Breast epithelium (tissue), 4 donors: ENCODE data around the gene MBP. TPM values are rescaled to one million over a fixed set of nuclear protein-coding genes. Genes with fewer than 3 reads are reported as not detected.

Experiments used
- DNase-seq, 2 donors: peaks; one replicate each; pipeline ENCODE4 v3.0.0-alpha.2; 2019; ENCODE audit warnings: low spot score in 2 of 2
- H3K27ac ChIP-seq, 2 donors: fragments of 200-600 bp; sonication (generic) in 1 of 2; one replicate each; pipeline ENCODE4 v1.5.1; 2016 to 2019; ENCODE audit warnings: mild to moderate bottlenecking in 1 of 2
- H3K27me3 ChIP-seq, 2 donors: fragments of 200-600 bp; sonication (generic) in 1 of 2; one replicate each; pipeline versions ENCODE4 v1.5.1 to v1.6.0; 2017 to 2019; ENCODE audit warnings: control low read depth in 1 of 2, mild to moderate bottlenecking in 1 of 2
- H3K36me3 ChIP-seq: fragments of 200-600 bp; one replicate; pipeline ENCODE4 v1.5.1; 2019
- H3K4me1 ChIP-seq, 2 donors: fragments of 200-600 bp; sonication (generic); one replicate each; pipeline ENCODE4 v1.5.1; 2016 to 2019; ENCODE audit warnings: control low read depth in 1 of 2
- H3K4me3 ChIP-seq, 3 donors: fragments of 200-600 bp; sonication (generic); 1 replicate in 2 of 3; 2 replicates in 1 of 3; pipeline ENCODE4 v1.5.1; 2016 to 2019; ENCODE audit warnings: mild to moderate bottlenecking in 3 of 3, moderate library complexity in 2 of 3
- H3K9me3 ChIP-seq, 2 donors: fragments of 200-600 bp; sonication (generic) in 1 of 2; one replicate each; pipeline ENCODE4 v1.5.1; 2016 to 2019; ENCODE audit warnings: control low read depth in 1 of 2
- POLR2A ChIP-seq: fragments of 450-650 bp; IDR thresholded peaks from one replicate; pipeline ENCODE4 v1.6.1; 2016; ENCODE audit warnings: antibody characterized with exemption, mild to moderate bottlenecking, moderate library complexity
- POLR2AphosphoS5 ChIP-seq, 3 donors: sonication (generic); formaldehyde crosslinking; IDR thresholded peaks; one replicate each; pipeline ENCODE4 v1.6.1; 2017; ENCODE audit warnings: antibody characterized with exemption in 3 of 3
- intact Hi-C: fragments of 100-400 bp; cut with DNase I; formaldehyde crosslinking; loops from one replicate; pipeline ENCODE4 v1.15.1; 2023; ENCODE audit warnings: low total_unique reads
- total RNA-seq, 3 donors: library from RNA; depleted of rRNA; stranded (reverse); fragments of >200 nt; gene quantifications; one replicate each; pipeline ENCODE4 v1.1.0, GENCODE V29; 2016
- TF ChIP-seq, protein P1 (sequence below), 3 donors: fragments of 450-650 bp; IDR thresholded peaks; one replicate each; pipeline ENCODE4 v1.5.1; 2016 to 2017; ENCODE audit warnings: antibody characterized with exemption in 3 of 3, mild to moderate bottlenecking in 3 of 3, moderate library complexity in 3 of 3

Gene MBP
- total RNA-seq, 3 donors from 2014 or later: 27.2 to 46.2 (median 32.4) TPM

DNA sequence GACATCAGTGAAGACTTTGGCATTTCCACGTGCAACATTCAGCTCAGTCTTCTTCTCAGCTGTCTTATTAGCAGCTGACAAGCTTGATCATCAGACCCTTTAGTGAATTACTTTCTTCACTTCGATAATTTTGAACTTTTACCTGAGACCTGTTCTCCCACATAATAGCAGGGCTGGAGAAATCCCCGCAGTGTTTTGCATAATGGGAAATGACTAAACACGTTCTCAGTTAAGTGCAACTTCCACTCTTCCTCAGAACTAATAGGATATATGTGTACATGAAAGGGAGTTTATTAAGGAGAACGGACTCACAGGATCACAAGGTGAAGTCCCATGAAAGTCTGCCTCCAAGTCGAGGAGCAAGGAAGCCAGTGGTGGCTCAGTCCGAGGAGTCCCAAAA is 28.8 kb upstream of the MBP start:
- TF ChIP-seq POLR2A (no peak), POLR2AphosphoS5 (IDR thresholded peaks at IDR 0.05) (no peak)
- TF ChIP-seq, protein P1, sequence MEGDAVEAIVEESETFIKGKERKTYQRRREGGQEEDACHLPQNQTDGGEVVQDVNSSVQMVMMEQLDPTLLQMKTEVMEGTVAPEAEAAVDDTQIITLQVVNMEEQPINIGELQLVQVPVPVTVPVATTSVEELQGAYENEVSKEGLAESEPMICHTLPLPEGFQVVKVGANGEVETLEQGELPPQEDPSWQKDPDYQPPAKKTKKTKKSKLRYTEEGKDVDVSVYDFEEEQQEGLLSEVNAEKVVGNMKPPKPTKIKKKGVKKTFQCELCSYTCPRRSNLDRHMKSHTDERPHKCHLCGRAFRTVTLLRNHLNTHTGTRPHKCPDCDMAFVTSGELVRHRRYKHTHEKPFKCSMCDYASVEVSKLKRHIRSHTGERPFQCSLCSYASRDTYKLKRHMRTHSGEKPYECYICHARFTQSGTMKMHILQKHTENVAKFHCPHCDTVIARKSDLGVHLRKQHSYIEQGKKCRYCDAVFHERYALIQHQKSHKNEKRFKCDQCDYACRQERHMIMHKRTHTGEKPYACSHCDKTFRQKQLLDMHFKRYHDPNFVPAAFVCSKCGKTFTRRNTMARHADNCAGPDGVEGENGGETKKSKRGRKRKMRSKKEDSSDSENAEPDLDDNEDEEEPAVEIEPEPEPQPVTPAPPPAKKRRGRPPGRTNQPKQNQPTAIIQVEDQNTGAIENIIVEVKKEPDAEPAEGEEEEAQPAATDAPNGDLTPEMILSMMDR (IDR thresholded peaks at IDR 0.05): no peak

DNA sequence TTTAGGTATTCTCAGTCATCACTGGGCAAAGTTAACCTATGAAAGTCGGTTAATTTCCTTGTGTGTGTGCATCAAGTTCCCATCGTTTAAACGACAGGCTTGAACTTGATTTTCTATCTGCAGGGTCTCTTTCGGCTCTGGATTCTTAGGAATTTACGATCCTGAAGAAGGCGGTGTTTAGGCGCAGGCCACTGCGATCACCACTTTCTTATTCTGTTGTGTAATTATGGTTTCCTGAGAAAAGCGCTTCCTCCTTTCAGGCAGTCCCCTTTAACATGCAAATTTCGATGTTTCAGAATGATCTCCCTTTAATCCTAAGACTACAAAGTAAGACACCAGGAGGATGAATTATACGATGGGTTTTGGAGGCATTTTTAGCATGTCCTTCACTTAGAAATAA is 27.9 kb upstream of the MBP start:
- TF ChIP-seq, protein P1 (IDR thresholded peaks at IDR 0.05): no peak
- TF ChIP-seq POLR2AphosphoS5 (IDR thresholded peaks at IDR 0.05) (no peak), POLR2A (no peak)
- H3K27ac ChIP-seq: no peak overlapping the region

More for the DNA sequence above, 28.8 kb upstream of the MBP start:
- intact Hi-C loops: no loop called here
- Histone ChIP-seq H3K27me3 (peaks cover 0 to 6% of the 10 kb centered on the region in 2 donors), H3K27ac (no peak overlapping the region), H3K4me3 (no peak overlapping the region), H3K9me3 (no peaks in the 10 kb centered on the region), H3K4me1 (no peaks in the 10 kb centered on the region), H3K36me3 (no peaks in the 10 kb centered on the region)
- no peak for DNase-seq

DNA sequence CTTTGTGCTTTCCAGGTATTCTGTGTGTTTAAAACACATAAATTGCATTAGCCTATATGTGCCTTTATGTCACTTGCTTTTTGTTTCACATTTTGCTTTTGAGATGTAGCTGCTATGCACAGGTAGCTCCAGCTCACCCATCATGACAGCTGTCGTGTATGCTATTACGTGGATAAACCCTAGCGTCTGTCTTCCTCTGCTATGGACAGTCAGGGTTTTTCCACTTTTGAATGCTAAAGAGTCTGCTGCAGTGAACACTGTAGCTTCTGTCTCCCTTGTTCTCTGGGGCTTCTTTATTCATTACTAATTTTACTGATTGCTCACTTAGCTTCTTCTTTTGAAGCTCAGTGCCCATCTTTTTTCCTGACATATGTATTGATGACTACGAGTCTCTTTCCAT is 24.7 kb upstream of the MBP start:
- intact Hi-C loops: no loop called here
- Histone ChIP-seq H3K9me3 (no peaks in the 10 kb centered on the region), H3K4me1 (no peaks in the 10 kb centered on the region), H3K36me3 (no peaks in the 10 kb centered on the region), H3K27me3 (no peaks in the 10 kb centered on the region), H3K27ac (no peak overlapping the region), H3K4me3 (no peak overlapping the region)
- no peak for DNase-seq
- no peak for TF ChIP-seq POLR2AphosphoS5 (IDR thresholded peaks at IDR 0.05)
- TF ChIP-seq, protein P1 (IDR thresholded peaks at IDR 0.05): no peak
- TF ChIP-seq POLR2A: no peak

More for the DNA sequence above, 27.9 kb upstream of the MBP start:
- Histone ChIP-seq H3K27me3 (peaks cover 0 to 4% of the 10 kb centered on the region in 2 donors), H3K4me3 (no peak overlapping the region), H3K4me1 (no peaks in the 10 kb centered on the region), H3K36me3 (no peaks in the 10 kb centered on the region), H3K9me3 (no peaks in the 10 kb centered on the region)
- intact Hi-C loops: no loop called here
- no peak for DNase-seq

DNA sequence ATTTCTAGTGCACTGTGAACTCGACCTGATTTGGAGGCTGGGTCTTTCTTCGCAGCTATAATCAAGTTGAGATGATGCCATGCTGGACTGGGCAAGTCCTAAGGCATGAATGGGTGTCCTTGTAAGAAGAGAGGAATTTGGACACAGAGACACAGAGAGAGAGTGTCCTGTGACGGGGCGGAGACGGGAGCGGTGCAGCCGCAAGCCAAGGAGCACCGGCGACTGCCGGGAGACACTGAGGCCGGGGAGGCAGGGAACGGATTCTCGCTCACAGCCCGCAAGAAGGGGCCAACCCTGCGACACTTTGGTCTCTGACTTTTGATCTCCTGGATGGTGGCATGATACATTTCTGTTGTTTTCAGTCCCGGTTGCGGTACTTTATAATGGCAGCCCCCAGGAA is 22.4 kb upstream of the MBP start:
- intact Hi-C loops: no loop called here
- no peak for DNase-seq
- Histone ChIP-seq H3K9me3 (no peaks in the 10 kb centered on the region), H3K27ac (no peak overlapping the region), H3K4me1 (no peaks in the 10 kb centered on the region), H3K4me3 (no peak overlapping the region), H3K27me3 (no peaks in the 10 kb centered on the region), H3K36me3 (no peaks in the 10 kb centered on the region)
- TF ChIP-seq POLR2AphosphoS5 (IDR thresholded peaks at IDR 0.05): no peak
- TF ChIP-seq, protein P1 (IDR thresholded peaks at IDR 0.05): no peak
- no peak for TF ChIP-seq POLR2A

DNA sequence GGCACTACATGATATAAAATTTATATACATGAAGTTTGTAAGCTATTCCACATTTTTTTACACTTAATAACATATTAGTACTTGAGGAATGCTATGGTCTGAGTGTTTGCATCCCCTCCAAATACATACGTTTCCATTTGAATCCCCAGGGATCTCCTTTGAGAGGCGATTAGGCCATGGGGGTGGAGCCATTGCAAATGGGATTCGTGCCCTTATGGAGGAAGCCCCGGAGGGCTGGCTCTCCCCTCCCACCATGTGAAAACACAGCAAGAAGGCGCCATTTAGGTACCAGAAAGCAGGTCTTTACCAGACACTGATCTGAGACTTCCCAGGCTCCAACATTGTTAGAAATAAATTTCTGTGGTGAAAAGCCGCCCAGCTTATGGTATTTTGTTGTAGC is 20.8 kb upstream of the MBP start:
- H3K36me3 ChIP-seq: no peaks in the 10 kb centered on the region
- intact Hi-C loops: no loop called here
- no peaks in the 10 kb centered on the region for H3K27me3 ChIP-seq
- no peaks in the 10 kb centered on the region for H3K4me1 ChIP-seq
- H3K9me3 ChIP-seq: no peaks in the 10 kb centered on the region
- no peak overlapping the region for H3K4me3 ChIP-seq
- no peak overlapping the region for H3K27ac ChIP-seq
- no peak for DNase-seq
- TF ChIP-seq POLR2AphosphoS5 (IDR thresholded peaks at IDR 0.05): no peak
- TF ChIP-seq, protein P1 (IDR thresholded peaks at IDR 0.05): no peak
- TF ChIP-seq POLR2A: no peak
